ENCODE results near the gene DHPS.

- TF ChIP-seq EZH2 (IDR thresholded peaks at IDR 0.05; ENCODE audit: insufficient read depth, poor library complexity, severe bottlenecking) = no peak
- TF ChIP-seq EZH2phosphoT487 (IDR thresholded peaks at IDR 0.05; ENCODE audit: insufficient read depth, low read depth) = no peak
Measured at GRCh38 chr19:12696366-12697335, 15.0 kb upstream of the DHPS start, which contains the start of gene FBXW9.
